HEK293 (cell line): Measurements from ENCODE around the gene SORD.

Source experiments
- ZNF280D ChIP-seq: fragments of 450-650 bp; formaldehyde crosslinking; IDR thresholded peaks from 2 replicates; pipeline ENCODE4 v1.5.1; 2016; ENCODE audit warnings: missing biosample characterization, missing genetic modification characterization
- TF ChIP-seq, protein P1 (sequence below): fragments of 450-650 bp; formaldehyde crosslinking; optimal IDR thresholded peaks from 2 replicates; pipeline ENCODE3; 2016; ENCODE audit warnings: missing biosample characterization, mild to moderate bottlenecking, missing genetic modification characterization

- TF ChIP-seq, protein P1, sequence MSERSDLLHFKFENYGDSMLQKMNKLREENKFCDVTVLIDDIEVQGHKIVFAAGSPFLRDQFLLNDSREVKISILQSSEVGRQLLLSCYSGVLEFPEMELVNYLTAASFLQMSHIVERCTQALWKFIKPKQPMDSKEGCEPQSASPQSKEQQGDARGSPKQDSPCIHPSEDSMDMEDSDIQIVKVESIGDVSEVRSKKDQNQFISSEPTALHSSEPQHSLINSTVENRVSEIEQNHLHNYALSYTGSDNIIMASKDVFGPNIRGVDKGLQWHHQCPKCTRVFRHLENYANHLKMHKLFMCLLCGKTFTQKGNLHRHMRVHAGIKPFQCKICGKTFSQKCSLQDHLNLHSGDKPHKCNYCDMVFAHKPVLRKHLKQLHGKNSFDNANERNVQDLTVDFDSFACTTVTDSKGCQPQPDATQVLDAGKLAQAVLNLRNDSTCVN (tag by site-specific recombination): no peak
- no peak for TF ChIP-seq ZNF280D (tag by site-specific recombination)
Observed at GRCh38 chr15:45126535-45127158, 103.7 kb downstream of the SORD start.
